ENCODE measurements around the gene SPA17. TPM values are rescaled to one million over a fixed set of nuclear protein-coding genes. Genes with fewer than 3 reads are reported as not detected.

SPA17 gene
- total and polyA plus RNA-seq, 2 of the 8 experiments (the other 6 are each of a cell fraction or from before 2014, with no cell fraction given), result 3.7 to 5.2 TPM

GRCh38 chr11:124673333-124674167 lies at the start of gene SPA17, which contains the start of gene SIAE (continued):
- TF ChIP-seq, protein P1, sequence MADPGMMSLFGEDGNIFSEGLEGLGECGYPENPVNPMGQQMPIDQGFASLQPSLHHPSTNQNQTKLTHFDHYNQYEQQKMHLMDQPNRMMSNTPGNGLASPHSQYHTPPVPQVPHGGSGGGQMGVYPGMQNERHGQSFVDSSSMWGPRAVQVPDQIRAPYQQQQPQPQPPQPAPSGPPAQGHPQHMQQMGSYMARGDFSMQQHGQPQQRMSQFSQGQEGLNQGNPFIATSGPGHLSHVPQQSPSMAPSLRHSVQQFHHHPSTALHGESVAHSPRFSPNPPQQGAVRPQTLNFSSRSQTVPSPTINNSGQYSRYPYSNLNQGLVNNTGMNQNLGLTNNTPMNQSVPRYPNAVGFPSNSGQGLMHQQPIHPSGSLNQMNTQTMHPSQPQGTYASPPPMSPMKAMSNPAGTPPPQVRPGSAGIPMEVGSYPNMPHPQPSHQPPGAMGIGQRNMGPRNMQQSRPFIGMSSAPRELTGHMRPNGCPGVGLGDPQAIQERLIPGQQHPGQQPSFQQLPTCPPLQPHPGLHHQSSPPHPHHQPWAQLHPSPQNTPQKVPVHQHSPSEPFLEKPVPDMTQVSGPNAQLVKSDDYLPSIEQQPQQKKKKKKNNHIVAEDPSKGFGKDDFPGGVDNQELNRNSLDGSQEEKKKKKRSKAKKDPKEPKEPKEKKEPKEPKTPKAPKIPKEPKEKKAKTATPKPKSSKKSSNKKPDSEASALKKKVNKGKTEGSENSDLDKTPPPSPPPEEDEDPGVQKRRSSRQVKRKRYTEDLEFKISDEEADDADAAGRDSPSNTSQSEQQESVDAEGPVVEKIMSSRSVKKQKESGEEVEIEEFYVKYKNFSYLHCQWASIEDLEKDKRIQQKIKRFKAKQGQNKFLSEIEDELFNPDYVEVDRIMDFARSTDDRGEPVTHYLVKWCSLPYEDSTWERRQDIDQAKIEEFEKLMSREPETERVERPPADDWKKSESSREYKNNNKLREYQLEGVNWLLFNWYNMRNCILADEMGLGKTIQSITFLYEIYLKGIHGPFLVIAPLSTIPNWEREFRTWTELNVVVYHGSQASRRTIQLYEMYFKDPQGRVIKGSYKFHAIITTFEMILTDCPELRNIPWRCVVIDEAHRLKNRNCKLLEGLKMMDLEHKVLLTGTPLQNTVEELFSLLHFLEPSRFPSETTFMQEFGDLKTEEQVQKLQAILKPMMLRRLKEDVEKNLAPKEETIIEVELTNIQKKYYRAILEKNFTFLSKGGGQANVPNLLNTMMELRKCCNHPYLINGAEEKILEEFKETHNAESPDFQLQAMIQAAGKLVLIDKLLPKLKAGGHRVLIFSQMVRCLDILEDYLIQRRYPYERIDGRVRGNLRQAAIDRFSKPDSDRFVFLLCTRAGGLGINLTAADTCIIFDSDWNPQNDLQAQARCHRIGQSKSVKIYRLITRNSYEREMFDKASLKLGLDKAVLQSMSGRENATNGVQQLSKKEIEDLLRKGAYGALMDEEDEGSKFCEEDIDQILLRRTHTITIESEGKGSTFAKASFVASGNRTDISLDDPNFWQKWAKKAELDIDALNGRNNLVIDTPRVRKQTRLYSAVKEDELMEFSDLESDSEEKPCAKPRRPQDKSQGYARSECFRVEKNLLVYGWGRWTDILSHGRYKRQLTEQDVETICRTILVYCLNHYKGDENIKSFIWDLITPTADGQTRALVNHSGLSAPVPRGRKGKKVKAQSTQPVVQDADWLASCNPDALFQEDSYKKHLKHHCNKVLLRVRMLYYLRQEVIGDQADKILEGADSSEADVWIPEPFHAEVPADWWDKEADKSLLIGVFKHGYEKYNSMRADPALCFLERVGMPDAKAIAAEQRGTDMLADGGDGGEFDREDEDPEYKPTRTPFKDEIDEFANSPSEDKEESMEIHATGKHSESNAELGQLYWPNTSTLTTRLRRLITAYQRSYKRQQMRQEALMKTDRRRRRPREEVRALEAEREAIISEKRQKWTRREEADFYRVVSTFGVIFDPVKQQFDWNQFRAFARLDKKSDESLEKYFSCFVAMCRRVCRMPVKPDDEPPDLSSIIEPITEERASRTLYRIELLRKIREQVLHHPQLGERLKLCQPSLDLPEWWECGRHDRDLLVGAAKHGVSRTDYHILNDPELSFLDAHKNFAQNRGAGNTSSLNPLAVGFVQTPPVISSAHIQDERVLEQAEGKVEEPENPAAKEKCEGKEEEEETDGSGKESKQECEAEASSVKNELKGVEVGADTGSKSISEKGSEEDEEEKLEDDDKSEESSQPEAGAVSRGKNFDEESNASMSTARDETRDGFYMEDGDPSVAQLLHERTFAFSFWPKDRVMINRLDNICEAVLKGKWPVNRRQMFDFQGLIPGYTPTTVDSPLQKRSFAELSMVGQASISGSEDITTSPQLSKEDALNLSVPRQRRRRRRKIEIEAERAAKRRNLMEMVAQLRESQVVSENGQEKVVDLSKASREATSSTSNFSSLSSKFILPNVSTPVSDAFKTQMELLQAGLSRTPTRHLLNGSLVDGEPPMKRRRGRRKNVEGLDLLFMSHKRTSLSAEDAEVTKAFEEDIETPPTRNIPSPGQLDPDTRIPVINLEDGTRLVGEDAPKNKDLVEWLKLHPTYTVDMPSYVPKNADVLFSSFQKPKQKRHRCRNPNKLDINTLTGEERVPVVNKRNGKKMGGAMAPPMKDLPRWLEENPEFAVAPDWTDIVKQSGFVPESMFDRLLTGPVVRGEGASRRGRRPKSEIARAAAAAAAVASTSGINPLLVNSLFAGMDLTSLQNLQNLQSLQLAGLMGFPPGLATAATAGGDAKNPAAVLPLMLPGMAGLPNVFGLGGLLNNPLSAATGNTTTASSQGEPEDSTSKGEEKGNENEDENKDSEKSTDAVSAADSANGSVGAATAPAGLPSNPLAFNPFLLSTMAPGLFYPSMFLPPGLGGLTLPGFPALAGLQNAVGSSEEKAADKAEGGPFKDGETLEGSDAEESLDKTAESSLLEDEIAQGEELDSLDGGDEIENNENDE (IDR thresholded peaks at IDR 0.05; ENCODE audit: insufficient replicate concordance, low read length), result no peak
- TF ChIP-seq, protein P2, sequence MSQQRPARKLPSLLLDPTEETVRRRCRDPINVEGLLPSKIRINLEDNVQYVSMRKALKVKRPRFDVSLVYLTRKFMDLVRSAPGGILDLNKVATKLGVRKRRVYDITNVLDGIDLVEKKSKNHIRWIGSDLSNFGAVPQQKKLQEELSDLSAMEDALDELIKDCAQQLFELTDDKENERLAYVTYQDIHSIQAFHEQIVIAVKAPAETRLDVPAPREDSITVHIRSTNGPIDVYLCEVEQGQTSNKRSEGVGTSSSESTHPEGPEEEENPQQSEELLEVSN (IDR thresholded peaks at IDR 0.05), result peak; percentile 54
- TF ChIP-seq CBX8 (IDR thresholded peaks at IDR 0.05; ENCODE audit: borderline replicate concordance, low read depth, low read length), result no peak
- TF ChIP-seq ATF3 (IDR thresholded peaks at IDR 0.05; ENCODE audit: insufficient read depth, low read depth, low read length), result no peak
- no peak for TF ChIP-seq BRCA1 (IDR thresholded peaks at IDR 0.05; ENCODE audit: low read depth, low read length)
- no peak for TF ChIP-seq ATF2 (IDR thresholded peaks at IDR 0.05; ENCODE audit: low read length)

Measured in H1 (cell line).